GM12874 (cell line): Measurements from ENCODE around the gene TBATA.

ENCODE experiments used
- TF ChIP-seq, protein P1 (sequence below): IDR thresholded peaks from 2 replicates; pipeline ENCODE4 v1.5.1; 2011; ENCODE audit warnings: low read depth, mild to moderate bottlenecking, control low read depth, low read length, moderate library complexity; ENCODE audit not compliant: insufficient read depth

TBATA gene

DNA sequence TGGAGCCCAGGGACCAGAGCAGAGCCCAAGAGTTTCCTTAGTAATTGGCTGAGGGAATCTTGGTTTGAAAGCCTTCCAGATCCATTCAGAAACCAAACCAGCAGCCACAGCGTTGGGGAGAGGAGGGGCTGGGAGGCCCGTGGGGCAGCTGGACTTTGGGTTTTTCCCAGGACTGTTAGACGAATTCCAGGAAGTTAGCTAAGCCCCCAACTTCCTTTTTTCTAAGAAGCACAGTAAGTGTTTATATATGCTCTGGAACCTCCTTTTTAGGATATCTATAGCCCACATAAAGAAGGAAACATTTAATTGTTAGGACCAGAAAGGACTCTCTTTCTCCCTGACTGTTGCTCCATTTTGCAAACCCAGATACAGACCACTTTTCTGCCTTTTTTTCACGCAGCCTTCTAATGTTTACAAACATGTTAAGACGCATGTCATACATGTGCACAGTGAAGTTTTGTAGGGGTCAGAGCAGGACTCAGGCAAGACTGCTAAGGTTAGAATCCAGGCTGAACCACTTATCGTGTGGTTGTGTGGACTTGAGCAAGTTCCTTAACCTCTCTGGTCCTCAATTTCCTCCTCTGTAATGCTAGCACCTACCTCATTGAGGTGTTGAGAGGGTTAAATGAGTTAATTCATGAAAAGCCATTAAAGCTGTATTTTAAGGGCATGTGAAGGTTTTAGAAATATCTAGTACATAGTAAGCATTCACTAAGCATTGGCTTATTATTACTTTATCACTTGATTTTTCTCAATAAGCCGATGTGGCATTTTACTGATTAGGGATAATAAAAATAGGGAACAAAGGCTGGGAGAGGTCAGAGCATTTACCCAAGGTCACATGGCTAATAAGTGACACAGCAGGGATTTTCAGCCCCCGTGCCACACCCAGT lies 42.4 kb downstream of the TBATA start:
- TF ChIP-seq, protein P1, sequence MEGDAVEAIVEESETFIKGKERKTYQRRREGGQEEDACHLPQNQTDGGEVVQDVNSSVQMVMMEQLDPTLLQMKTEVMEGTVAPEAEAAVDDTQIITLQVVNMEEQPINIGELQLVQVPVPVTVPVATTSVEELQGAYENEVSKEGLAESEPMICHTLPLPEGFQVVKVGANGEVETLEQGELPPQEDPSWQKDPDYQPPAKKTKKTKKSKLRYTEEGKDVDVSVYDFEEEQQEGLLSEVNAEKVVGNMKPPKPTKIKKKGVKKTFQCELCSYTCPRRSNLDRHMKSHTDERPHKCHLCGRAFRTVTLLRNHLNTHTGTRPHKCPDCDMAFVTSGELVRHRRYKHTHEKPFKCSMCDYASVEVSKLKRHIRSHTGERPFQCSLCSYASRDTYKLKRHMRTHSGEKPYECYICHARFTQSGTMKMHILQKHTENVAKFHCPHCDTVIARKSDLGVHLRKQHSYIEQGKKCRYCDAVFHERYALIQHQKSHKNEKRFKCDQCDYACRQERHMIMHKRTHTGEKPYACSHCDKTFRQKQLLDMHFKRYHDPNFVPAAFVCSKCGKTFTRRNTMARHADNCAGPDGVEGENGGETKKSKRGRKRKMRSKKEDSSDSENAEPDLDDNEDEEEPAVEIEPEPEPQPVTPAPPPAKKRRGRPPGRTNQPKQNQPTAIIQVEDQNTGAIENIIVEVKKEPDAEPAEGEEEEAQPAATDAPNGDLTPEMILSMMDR: no peak

DNA sequence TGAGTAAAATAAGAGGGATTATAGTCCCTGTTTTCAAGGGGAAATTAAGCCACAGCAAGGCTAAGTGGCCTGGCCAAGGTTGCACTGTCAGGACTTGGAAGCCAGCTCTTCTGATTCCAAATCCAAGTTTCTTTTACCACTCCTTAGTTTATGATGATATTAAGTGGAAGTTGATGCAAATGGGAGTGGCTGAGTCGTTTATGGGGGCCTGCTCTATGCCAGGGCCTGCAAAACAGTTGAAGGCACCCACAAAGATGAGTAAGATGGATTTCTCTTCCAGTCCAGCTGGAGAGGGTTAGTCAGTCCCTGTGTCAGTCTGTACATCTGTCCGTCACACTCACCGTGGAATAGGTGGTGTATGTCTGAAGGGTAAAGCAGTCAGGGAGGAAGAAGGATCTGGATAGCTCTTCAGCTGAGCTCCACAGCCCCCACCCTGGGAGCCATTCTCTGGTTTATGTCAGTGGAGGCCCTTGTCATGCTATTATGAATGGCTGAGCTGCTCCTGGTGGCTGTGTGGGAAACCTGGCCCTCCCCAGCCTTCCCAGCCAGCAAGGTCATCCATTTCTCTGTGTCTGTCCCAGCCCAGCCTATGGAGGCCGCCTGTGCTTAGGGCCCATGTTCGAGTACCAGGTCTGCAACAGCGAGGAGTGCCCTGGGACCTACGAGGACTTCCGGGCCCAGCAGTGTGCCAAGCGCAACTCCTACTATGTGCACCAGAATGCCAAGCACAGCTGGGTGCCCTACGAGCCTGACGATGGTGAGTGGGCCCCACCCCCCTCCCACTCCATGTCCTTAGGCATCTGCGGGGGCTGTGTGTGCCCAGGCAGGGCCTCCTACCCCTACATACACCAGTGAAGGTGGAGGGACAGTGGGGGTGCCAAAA lies 44.5 kb downstream of the TBATA start:
- TF ChIP-seq, protein P1: no peak

DNA sequence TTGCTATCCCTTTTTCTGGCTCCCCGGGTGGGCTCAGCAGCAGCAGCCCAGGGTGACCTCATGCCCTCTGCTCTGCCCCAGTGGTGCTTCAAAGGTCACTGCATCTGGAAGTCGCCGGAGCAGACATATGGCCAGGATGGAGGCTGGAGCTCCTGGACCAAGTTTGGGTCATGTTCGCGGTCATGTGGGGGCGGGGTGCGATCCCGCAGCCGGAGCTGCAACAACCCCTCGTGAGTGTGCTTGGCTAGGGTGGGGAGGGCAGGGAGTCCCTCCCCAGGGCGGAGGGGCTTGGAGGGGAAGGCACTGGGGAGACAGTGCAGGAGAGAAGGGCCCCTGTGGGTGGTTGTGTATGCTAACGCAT lies 46.4 kb downstream of the TBATA start:
- TF ChIP-seq, protein P1: no peak

DNA sequence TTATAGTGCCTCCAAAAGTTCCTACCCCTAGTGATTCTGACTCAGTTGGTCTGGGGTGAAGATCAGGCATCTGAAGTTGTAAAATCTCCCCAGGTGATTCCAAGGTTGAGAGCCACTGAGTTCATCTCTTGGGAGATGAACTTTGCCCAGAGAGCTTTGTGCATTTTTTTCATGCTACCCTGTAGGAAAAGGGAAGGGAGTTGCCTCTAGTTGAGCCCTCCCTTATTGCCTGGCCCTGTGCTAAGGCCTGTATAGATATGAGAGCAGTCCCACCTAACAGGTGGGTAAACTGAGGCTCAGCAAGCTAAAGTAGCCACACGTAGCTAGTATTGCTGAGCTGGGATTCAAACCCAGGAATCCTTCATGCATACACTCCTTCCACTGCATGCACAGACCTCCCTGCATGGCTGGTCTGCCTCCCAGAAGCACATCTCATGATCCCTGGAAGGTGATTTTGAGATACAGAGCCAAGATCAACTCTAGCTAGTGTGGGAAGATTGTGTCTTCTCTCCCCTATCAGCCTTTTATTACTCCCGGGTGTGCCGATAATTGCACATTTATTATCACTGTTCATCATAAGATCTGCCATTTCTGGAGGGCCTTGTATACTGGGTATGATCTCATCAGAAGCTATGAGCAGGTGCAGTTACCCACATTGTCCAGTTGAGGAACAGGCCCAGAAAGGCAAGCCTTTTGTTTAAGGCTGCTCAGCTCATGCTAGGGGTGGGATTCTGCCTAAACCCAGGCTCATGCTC lies 47.0 kb downstream of the TBATA start:
- TF ChIP-seq, protein P1: no peak; the same call in 1 of the 2 replicates

DNA sequence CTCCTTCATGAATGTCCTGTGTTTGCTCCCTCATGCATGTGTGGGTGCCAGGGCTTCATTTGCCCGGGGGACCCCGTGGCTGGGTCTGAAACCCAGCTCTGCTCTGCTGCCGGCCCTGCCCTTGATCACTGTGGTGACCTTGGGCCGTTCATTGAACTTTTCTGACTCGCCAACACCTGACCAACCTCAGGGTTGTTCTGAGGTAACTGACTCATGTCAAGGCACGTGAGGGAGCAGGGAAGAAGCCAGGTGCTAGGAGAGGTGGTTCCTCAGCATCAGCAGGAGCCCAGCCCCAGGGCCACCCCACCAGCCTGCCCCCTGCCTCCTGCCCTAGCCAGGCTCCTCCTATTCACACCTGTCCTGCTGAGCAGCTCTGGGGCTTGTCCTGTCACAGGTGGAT lies 47.9 kb downstream of the TBATA start:
- TF ChIP-seq, protein P1: no peak

DNA sequence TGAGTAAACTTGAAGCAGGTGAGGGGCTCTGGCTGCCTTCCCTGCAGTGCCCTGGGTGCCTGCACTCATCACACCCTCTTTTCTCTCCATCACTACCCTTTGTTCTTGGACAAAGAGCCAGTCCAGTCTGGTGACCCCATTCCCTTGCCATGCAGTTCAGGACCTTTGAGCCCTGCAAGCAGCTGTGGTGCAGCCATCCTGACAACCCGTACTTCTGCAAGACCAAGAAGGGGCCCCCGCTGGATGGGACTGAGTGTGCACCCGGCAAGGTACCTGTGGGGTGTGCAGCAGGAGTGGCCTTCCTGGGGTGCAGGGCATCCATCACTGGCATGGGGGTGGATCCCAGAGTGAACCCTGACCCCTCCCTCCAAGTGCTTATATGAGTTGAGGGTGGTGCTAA lies 48.7 kb downstream of the TBATA start:
- TF ChIP-seq, protein P1: no peak

DNA sequence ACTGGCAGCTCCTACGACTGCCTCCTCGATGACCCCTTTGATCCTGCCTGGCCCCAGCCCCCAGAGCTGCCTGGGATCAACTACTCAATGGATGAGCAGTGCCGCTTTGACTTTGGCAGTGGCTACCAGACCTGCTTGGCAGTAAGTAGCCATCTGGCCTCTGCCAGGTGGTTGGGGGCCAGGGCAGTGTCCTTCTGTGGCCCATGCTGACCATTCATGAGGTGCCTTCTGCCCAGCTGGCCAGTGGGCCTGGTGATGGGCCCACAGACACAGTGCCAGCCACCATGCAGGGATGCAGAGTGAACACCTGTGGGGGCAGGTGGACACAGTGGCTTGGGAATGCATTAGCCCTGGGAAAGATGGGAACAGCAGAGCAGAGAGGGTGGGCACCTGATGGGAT lies 50.0 kb downstream of the TBATA start:
- TF ChIP-seq, protein P1: no peak
